IPS-18a (cell line): ENCODE data around the gene RIN1.

Source experiments
- H3K27ac ChIP-seq: one replicate; pipeline ENCODE4 v1.5.1; 2013; ENCODE audit warnings: low read length
- H3K27me3 ChIP-seq: one replicate; pipeline ENCODE4 v1.6.1; 2013; ENCODE audit warnings: mild to moderate bottlenecking, low read length; ENCODE audit not compliant: control insufficient read depth, insufficient read depth
- H3K36me3 ChIP-seq: one replicate; pipeline ENCODE4 v1.6.1; 2013; ENCODE audit warnings: low read depth, low read length; ENCODE audit not compliant: control insufficient read depth
- H3K4me1 ChIP-seq: one replicate; pipeline ENCODE4 v1.6.1; 2013; ENCODE audit warnings: low read depth, low read length; ENCODE audit not compliant: control insufficient read depth
- H3K4me3 ChIP-seq: one replicate; pipeline ENCODE4 v1.5.1; 2013; ENCODE audit warnings: low read length
- H3K9ac ChIP-seq: one replicate; pipeline ENCODE4 v1.6.1; 2013; ENCODE audit warnings: mild to moderate bottlenecking, low read length, moderate library complexity
- H3K9me3 ChIP-seq: one replicate; pipeline ENCODE4 v1.6.1; 2013; ENCODE audit warnings: low read depth, low read length; ENCODE audit not compliant: control insufficient read depth

Gene RIN1

GRCh38 chr11:66347425-66348276 lies 11.4 kb upstream of the RIN1 start, which contains the start of gene B4GAT1:
Gene B4GAT1 (minus strand): TSS chr11:66347629. CDS start chr11:66347545, 84 bp downstream.
- Histone ChIP-seq H3K4me1 (peaks cover 9% of the 10 kb centered on the region), H3K9ac (peak within 1 kb of the TSS; percentile 71), H3K27ac (no peak within 1 kb of the TSS), H3K9me3 (no peaks in the 10 kb centered on the region), H3K36me3 (no peaks in the 10 kb centered on the region), H3K4me3 (peak within 1 kb of the TSS; percentile 92), H3K27me3 (peaks cover 10% of the 10 kb centered on the region)

- H3K4me1 ChIP-seq: peaks cover 9% of the 10 kb centered on the region
- H3K9me3 ChIP-seq: no peaks in the 10 kb centered on the region
- H3K27ac ChIP-seq: no peak overlapping the region
- H3K4me3 ChIP-seq: peak overlapping the region; percentile 92
- H3K36me3 ChIP-seq: peaks cover 3% of the 10 kb centered on the region
- H3K9ac ChIP-seq: peak overlapping the region; percentile 71
- peaks cover 10% of the 10 kb centered on the region for H3K27me3 ChIP-seq
These were observed 10.5 kb upstream of the RIN1 start for GRCh38 chr11:66346476-66347424.

GRCh38 chr11:66345316-66345649 lies 9.0 kb upstream of the RIN1 start:
- Histone ChIP-seq H3K36me3 (peaks cover 8% of the 10 kb centered on the region), H3K9me3 (no peaks in the 10 kb centered on the region), H3K4me1 (peaks cover 9% of the 10 kb centered on the region), H3K27ac (peak overlapping the region; percentile 40), H3K27me3 (peaks cover 10% of the 10 kb centered on the region), H3K4me3 (peak overlapping the region; percentile 97), H3K9ac (peak overlapping the region; percentile 79)

- H3K27ac ChIP-seq: peak within 1 kb of the TSS; percentile 44
These were observed 8.5 kb upstream of the RIN1 start, which contains the start of gene BRMS1 for GRCh38 chr11:66344550-66345315. Gene BRMS1 (minus strand): TSS chr11:66345104. CDS start chr11:66342234, 2,870 bp downstream.

GRCh38 chr11:66343176-66343575 lies 6.9 kb upstream of the RIN1 start:
- H3K36me3 ChIP-seq: peaks cover 14% of the 10 kb centered on the region
- H3K4me3 ChIP-seq: no peak overlapping the region
- no peak overlapping the region for H3K27ac ChIP-seq
- H3K27me3 ChIP-seq: peaks cover 10% of the 10 kb centered on the region
- H3K9ac ChIP-seq: no peak overlapping the region
- H3K9me3 ChIP-seq: no peaks in the 10 kb centered on the region
- H3K4me1 ChIP-seq: peaks cover 7% of the 10 kb centered on the region

More at GRCh38 chr11:66344550-66345315, 8.5 kb upstream of the RIN1 start, which contains the start of gene BRMS1:
- Histone ChIP-seq H3K4me3 (peak within 1 kb of the TSS; percentile 97), H3K36me3 (peaks cover 8% of the 10 kb centered on the region), H3K27me3 (peaks cover 10% of the 10 kb centered on the region), H3K9me3 (no peaks in the 10 kb centered on the region), H3K9ac (peak within 1 kb of the TSS; percentile 79), H3K4me1 (peaks cover 9% of the 10 kb centered on the region)

GRCh38 chr11:66341502-66342126 lies 5.4 kb upstream of the RIN1 start:
- no peak overlapping the region for H3K4me3 ChIP-seq
- peaks cover 7% of the 10 kb centered on the region for H3K27me3 ChIP-seq
- no peak overlapping the region for H3K27ac ChIP-seq
- H3K9ac ChIP-seq: no peak overlapping the region
- H3K4me1 ChIP-seq: peaks cover 10% of the 10 kb centered on the region
- H3K9me3 ChIP-seq: no peaks in the 10 kb centered on the region
- peaks cover 23% of the 10 kb centered on the region for H3K36me3 ChIP-seq

GRCh38 chr11:66340596-66341501 lies 4.6 kb upstream of the RIN1 start:
- no peak overlapping the region for H3K4me3 ChIP-seq
- no peaks in the 10 kb centered on the region for H3K9me3 ChIP-seq
- H3K27me3 ChIP-seq: no peaks in the 10 kb centered on the region
- no peak overlapping the region for H3K27ac ChIP-seq
- peaks cover 23% of the 10 kb centered on the region for H3K36me3 ChIP-seq
- H3K9ac ChIP-seq: no peak overlapping the region
- peaks cover 16% of the 10 kb centered on the region for H3K4me1 ChIP-seq

GRCh38 chr11:66339686-66340483 lies 3.7 kb upstream of the RIN1 start:
- H3K9ac ChIP-seq: no peak overlapping the region
- no peaks in the 10 kb centered on the region for H3K9me3 ChIP-seq
- H3K4me1 ChIP-seq: peaks cover 13% of the 10 kb centered on the region
- no peak overlapping the region for H3K27ac ChIP-seq
- H3K36me3 ChIP-seq: peaks cover 23% of the 10 kb centered on the region
- no peaks in the 10 kb centered on the region for H3K27me3 ChIP-seq
- H3K4me3 ChIP-seq: no peak overlapping the region

GRCh38 chr11:66339162-66339675 lies 3.0 kb upstream of the RIN1 start:
- Histone ChIP-seq H3K4me1 (peaks cover 11% of the 10 kb centered on the region), H3K9ac (no peak overlapping the region), H3K27me3 (no peaks in the 10 kb centered on the region), H3K27ac (no peak overlapping the region), H3K4me3 (no peak overlapping the region), H3K9me3 (no peaks in the 10 kb centered on the region), H3K36me3 (peaks cover 23% of the 10 kb centered on the region)
